ENCODE measurements around the gene MRPL24. TPM values are rescaled to one million over a fixed set of nuclear protein-coding genes. Genes with fewer than 3 reads are reported as not detected.

The MRPL24 gene
- total and polyA plus RNA-seq, 2 of the 13 experiments (the other 11 are each of a cell fraction or from before 2014, with no cell fraction given): 38.1 to 42.9 TPM

- TF ChIP-seq THAP9 (CRISPR knock-in tag; IDR thresholded peaks at IDR 0.05; ENCODE audit: borderline replicate concordance) (no peak; the same call in 1 of the 2 replicates), ZNF343 (CRISPR knock-in tag; IDR thresholded peaks at IDR 0.05) (no peak), POGK (CRISPR knock-in tag; conservative IDR thresholded peaks at IDR 0.05) (no peak), SIX4 (CRISPR knock-in tag; IDR thresholded peaks at IDR 0.05) (peak; percentile 83), TP53 (CRISPR knock-in tag; conservative IDR thresholded peaks at IDR 0.05) (0 out of 2 replicates have a peak, but pooled peaks have one; percentile 28), ZSCAN9 (CRISPR knock-in tag; IDR thresholded peaks at IDR 0.05; ENCODE audit: borderline replicate concordance) (no peak; the same call in 1 of the 2 replicates), SMAD9 (CRISPR knock-in tag; IDR thresholded peaks at IDR 0.05) (no peak), REPIN1 (CRISPR knock-in tag; IDR thresholded peaks at IDR 0.05; ENCODE audit: borderline replicate concordance, low read depth) (no peak; the same call in 1 of the 2 replicates), GMEB2 (CRISPR knock-in tag; IDR thresholded peaks at IDR 0.05; ENCODE audit: low read depth) (peak; percentile 86), ZNF792 (CRISPR knock-in tag; IDR thresholded peaks at IDR 0.05) (no peak), SETDB1 (CRISPR knock-in tag; IDR thresholded peaks at IDR 0.05; ENCODE audit: borderline replicate concordance) (no peak), MYNN (CRISPR knock-in tag; IDR thresholded peaks at IDR 0.05; ENCODE audit: low read depth) (no peak), ZNF776 (CRISPR knock-in tag; IDR thresholded peaks at IDR 0.05) (no peak), ZHX1 (CRISPR knock-in tag; IDR thresholded peaks at IDR 0.05; ENCODE audit: low read depth) (peak; percentile 100), HNF4G (IDR thresholded peaks at IDR 0.05; ENCODE audit: borderline replicate concordance, low read depth, low read length) (peak; percentile 30; the same call in 1 of the 2 replicates), HNF4G (CRISPR knock-in tag; IDR thresholded peaks at IDR 0.05; ENCODE audit: borderline replicate concordance, low read depth) (no peak), MED1 (CRISPR knock-in tag; IDR thresholded peaks at IDR 0.05) (peak; percentile 14; the same call in 1 of the 2 replicates), U2AF1 (optimal IDR thresholded peaks at IDR 0.05; ENCODE audit: low read depth, low read length) (peak; percentile 51), FOXP1 (IDR thresholded peaks at IDR 0.05) (no peak), FOXP1 (CRISPR knock-in tag; IDR thresholded peaks at IDR 0.05) (no peak), FOXA3 (CRISPR knock-in tag; IDR thresholded peaks at IDR 0.05) (0 out of 2 replicates have a peak, but pooled peaks have one; percentile 31), ZNF12 (CRISPR knock-in tag; IDR thresholded peaks at IDR 0.05) (no peak)
Observed at GRCh38 chr1:156728599-156729462, 12.1 kb downstream of the MRPL24 start, which contains the start of gene ISG20L2 (continued).

Measured in HepG2 (cell line).